Stimulated activated CD4-positive, alpha-beta T cell treated with anti-CD3 and anti-CD28 coated beads, Interleukin-4, amount 100 ng/mL, for 24 hours (primary cell): ENCODE data around the gene SLC12A7.
"Not testable (repeated sequence)": the region's sequence is repeated elsewhere in the genome, so short reads cannot be mapped to it uniquely, and the experiment has no call there.

Source experiments
- DNase-seq: peaks from one replicate; pipeline ENCODE4 v3.0.0-alpha.2; 2020

The SLC12A7 gene

GRCh38 chr5:1003296-1003937 is 108.4 kb downstream of the SLC12A7 start:
- no peak for DNase-seq

GRCh38 chr5:1002836-1003235 is 109.0 kb downstream of the SLC12A7 start:
- no peak for DNase-seq

GRCh38 chr5:1002271-1002546 is 109.7 kb downstream of the SLC12A7 start:
- no peak for DNase-seq

GRCh38 chr5:1001406-1002270 is 110.2 kb downstream of the SLC12A7 start:
- no peak for DNase-seq

DNA sequence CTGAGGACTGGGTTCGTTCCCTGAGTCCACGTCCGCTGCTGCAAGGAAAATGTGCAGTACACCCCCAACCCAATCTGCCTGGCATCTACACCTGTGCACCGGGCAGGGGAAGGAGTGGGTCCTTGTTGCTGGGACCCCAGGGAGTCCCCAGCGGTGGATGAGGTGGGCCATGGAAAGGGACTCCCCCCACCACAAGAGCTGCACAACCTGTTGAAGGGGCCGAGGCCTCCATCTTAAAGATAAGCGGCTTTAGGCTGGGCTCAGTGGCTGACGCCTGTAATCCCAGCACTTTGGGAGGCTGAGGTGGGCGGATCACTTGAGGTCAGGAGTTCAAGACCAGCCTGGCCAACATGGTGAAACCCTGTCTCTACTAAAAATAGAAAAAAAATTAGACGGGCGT is 111.0 kb downstream of the SLC12A7 start:
- not testable (repeated sequence) for DNase-seq
